HEK293 (cell line): ENCODE data around the gene PIGR.
A peak's percentile ranks its signal among the peaks of the same experiment; 100 is the strongest.

ENCODE experiments used
- CTCF ChIA-PET: fragments of 350-600 bp; formaldehyde crosslinking; extraction: SDS; loops from one replicate; lab custom pipeline; 2021; ENCODE audit warnings: antibody characterized with exemption; lab: Yijun Ruan, JAX
- POLR2A ChIA-PET: fragments of 300-600 bp; formaldehyde crosslinking; extraction: SDS; loops from one replicate; lab custom pipeline; 2020; ENCODE audit warnings: antibody characterized with exemption, inconsistent platforms; lab: Yijun Ruan, JAX
- H3K27ac ChIP-seq: fragments of 200-500 bp; sonication (Bioruptor generic); 2 replicates; pipeline ENCODE4 v1.5.1; 2014; ENCODE audit warnings: low read depth, low read length, control low read depth, inconsistent platforms; ENCODE audit errors: extremely low read depth
- H3K36me3 ChIP-seq, 2 experiments: fragments of 200-500 bp in 1 of 2; sonication (Bioruptor generic) in 1 of 2; 1 replicate in 1 of 2; 2 replicates in 1 of 2; pipeline ENCODE4 v1.5.1; 2014 to 2017; ENCODE audit warnings: inconsistent platforms in 2 of 2, low read length in 2 of 2; ENCODE audit not compliant: control insufficient read depth in 2 of 2, insufficient read depth in 1 of 2
- H3K4me1 ChIP-seq: fragments of 200-500 bp; sonication (Bioruptor generic); 2 replicates; pipeline ENCODE4 v1.5.1; 2014; ENCODE audit warnings: mild to moderate bottlenecking, low read length, inconsistent platforms; ENCODE audit not compliant: control insufficient read depth, insufficient read depth
- H3K4me3 ChIP-seq: 2 replicates; pipeline ENCODE4 v1.5.1; 2011; ENCODE audit warnings: low read depth, mild to moderate bottlenecking, control low read depth, low read length, moderate library complexity
- H3K9me3 ChIP-seq: fragments of 200-500 bp; sonication (Bioruptor generic); 2 replicates; pipeline ENCODE4 v1.5.1; 2014; ENCODE audit warnings: low read depth, low read length, inconsistent platforms; ENCODE audit not compliant: control insufficient read depth, insufficient read depth
- EGR2 ChIP-seq: fragments of 450-650 bp; formaldehyde crosslinking; IDR thresholded peaks from 2 replicates; pipeline ENCODE4 v1.5.1; 2016; ENCODE audit warnings: low read depth, missing biosample characterization, missing genetic modification characterization
- ELK4 ChIP-seq: IDR thresholded peaks from 2 replicates; pipeline ENCODE4 v1.6.1; 2011; ENCODE audit warnings: mild to moderate bottlenecking, low read depth, low read length, borderline replicate concordance
- FEZF1 ChIP-seq: fragments of 450-650 bp; formaldehyde crosslinking; IDR thresholded peaks from 2 replicates; pipeline ENCODE4 v1.5.1; 2016; ENCODE audit warnings: missing biosample characterization, missing genetic modification characterization
- GLI2 ChIP-seq: fragments of 450-650 bp; formaldehyde crosslinking; IDR thresholded peaks from 2 replicates; pipeline ENCODE4; 2017; ENCODE audit warnings: missing biosample characterization, missing genetic modification characterization, low read depth, borderline replicate concordance
- HOXD13 ChIP-seq: sonication (generic); formaldehyde crosslinking; IDR thresholded peaks from 2 replicates; pipeline ENCODE4 v1.8.0; 2022; ENCODE audit warnings: missing genetic modification reagents, borderline replicate concordance
- KLF8 ChIP-seq: fragments of 450-650 bp; formaldehyde crosslinking; IDR thresholded peaks from 2 replicates; pipeline ENCODE4 v1.5.1; 2016; ENCODE audit warnings: missing biosample characterization, missing genetic modification characterization
- MYNN ChIP-seq: fragments of 450-650 bp; formaldehyde crosslinking; IDR thresholded peaks from 2 replicates; pipeline ENCODE4 v1.5.1; 2016; ENCODE audit warnings: missing biosample characterization, missing genetic modification characterization, borderline replicate concordance
- OSR2 ChIP-seq: fragments of 450-650 bp; formaldehyde crosslinking; IDR thresholded peaks from 2 replicates; pipeline ENCODE4 v1.5.1; 2016; ENCODE audit warnings: missing biosample characterization, missing genetic modification characterization
- PRDM6 ChIP-seq: fragments of 450-650 bp; formaldehyde crosslinking; IDR thresholded peaks from 2 replicates; pipeline ENCODE4 v1.5.1; 2017; ENCODE audit warnings: missing biosample characterization, missing genetic modification characterization
- SP3 ChIP-seq: fragments of 450-650 bp; formaldehyde crosslinking; IDR thresholded peaks from 2 replicates; pipeline ENCODE4 v1.5.1; 2016; ENCODE audit warnings: missing biosample characterization, missing genetic modification characterization
- TRIM28 ChIP-seq: IDR thresholded peaks from 2 replicates; pipeline ENCODE4 v1.6.1; 2011; ENCODE audit warnings: low read length, control low read depth, borderline replicate concordance
- TSHZ1 ChIP-seq: fragments of 450-650 bp; formaldehyde crosslinking; IDR thresholded peaks from 2 replicates; pipeline ENCODE4 v1.5.1; 2016; ENCODE audit warnings: missing biosample characterization, missing genetic modification characterization, borderline replicate concordance
- WT1 ChIP-seq: fragments of 450-650 bp; formaldehyde crosslinking; IDR thresholded peaks from 2 replicates; pipeline ENCODE4 v1.5.1; 2016; ENCODE audit warnings: missing biosample characterization, missing genetic modification characterization
- ZFHX2 ChIP-seq: fragments of 450-650 bp; formaldehyde crosslinking; conservative IDR thresholded peaks from 2 replicates; pipeline ENCODE4 v1.5.1; 2016; ENCODE audit warnings: missing biosample characterization, missing genetic modification characterization
- ZNF19 ChIP-seq: fragments of 450-650 bp; formaldehyde crosslinking; IDR thresholded peaks from 2 replicates; pipeline ENCODE4; 2016; ENCODE audit warnings: missing biosample characterization, missing genetic modification characterization, low read depth
- ZNF354C ChIP-seq: fragments of 450-650 bp; formaldehyde crosslinking; IDR thresholded peaks from 2 replicates; pipeline ENCODE4 v1.5.1; 2016; ENCODE audit warnings: missing biosample characterization, missing genetic modification characterization, low read depth, borderline replicate concordance
- ZNF366 ChIP-seq: fragments of 450-650 bp; formaldehyde crosslinking; conservative IDR thresholded peaks from 2 replicates; pipeline ENCODE4 v1.5.1; 2016; ENCODE audit warnings: missing biosample characterization, missing genetic modification characterization
- ZNF423 ChIP-seq: fragments of 450-650 bp; formaldehyde crosslinking; IDR thresholded peaks from 2 replicates; pipeline ENCODE4 v1.5.1; 2016; ENCODE audit warnings: missing biosample characterization, missing genetic modification characterization
- ZNF558 ChIP-seq: fragments of 450-650 bp; formaldehyde crosslinking; IDR thresholded peaks from 2 replicates; pipeline ENCODE4 v1.5.1; 2016; ENCODE audit warnings: missing biosample characterization, missing genetic modification characterization
- ZNF585B ChIP-seq: fragments of 450-650 bp; formaldehyde crosslinking; IDR thresholded peaks from 2 replicates; pipeline ENCODE4 v1.5.1; 2016; ENCODE audit warnings: missing biosample characterization, missing genetic modification characterization
- ZNF776 ChIP-seq: fragments of 450-650 bp; formaldehyde crosslinking; IDR thresholded peaks from 2 replicates; pipeline ENCODE4 v1.5.0; 2017; ENCODE audit warnings: missing biosample characterization, missing genetic modification characterization, borderline replicate concordance
- ZSCAN23 ChIP-seq: fragments of 450-650 bp; formaldehyde crosslinking; IDR thresholded peaks from 2 replicates; pipeline ENCODE4 v1.5.1; 2016; ENCODE audit warnings: missing biosample characterization, missing genetic modification characterization

The PIGR gene

GRCh38 chr1:206896261-206896660, 50.0 kb downstream of the PIGR start:
- Histone ChIP-seq H3K27ac (no peak overlapping the region), H3K4me3 (no peak overlapping the region), H3K4me1 (no peaks in the 10 kb centered on the region; the same call in 1 of the 2 replicates), H3K9me3 (no peaks in the 10 kb centered on the region), H3K36me3 (no peaks in the 10 kb centered on the region)
- ChIA-PET CTCF (interaction anchor here (0.6 to 3.2 kb wide), 6 partner anchors 9 to 777 kb away, joined by 3 to 17 read pairs (median 3); no protein-coding TSS in a partner anchor), POLR2A (no interaction called here)
- 0 out of 2 replicates have a peak, but pooled peaks have one; percentile 3 for TF ChIP-seq TRIM28
- no peak for TF ChIP-seq GLI2 (tag by site-specific recombination)
- no peak for TF ChIP-seq ZNF776 (tag by site-specific recombination)
- TF ChIP-seq OSR2, result no peak

GRCh38 chr1:206895837-206896242, 50.4 kb downstream of the PIGR start:
- 0 out of 2 replicates have a peak, but pooled peaks have one; percentile 61 for TF ChIP-seq WT1
- 0 out of 2 replicates have a peak, but pooled peaks have one; percentile 33 for TF ChIP-seq TRIM28
- no peak for TF ChIP-seq ZNF366 (tag by site-specific recombination)
- POLR2A ChIA-PET, result no interaction called here
- Histone ChIP-seq H3K4me1 (no peaks in the 10 kb centered on the region; the same call in 1 of the 2 replicates), H3K36me3 (no peaks in the 10 kb centered on the region), H3K4me3 (no peak overlapping the region), H3K9me3 (no peaks in the 10 kb centered on the region), H3K27ac (no peak overlapping the region)
- CTCF ChIA-PET, result interaction anchor here (0.6 to 3.2 kb wide), 6 partner anchors 10 to 160 kb away, joined by 3 to 17 read pairs (median 5); partner anchors contain the start of gene IL20

- ChIA-PET POLR2A (no interaction called here), CTCF (interaction anchor here (0.6 to 3.2 kb wide), 6 partner anchors 10 to 160 kb away, joined by 3 to 17 read pairs (median 4); partner anchors contain the start of gene IL20)
- no peak overlapping the region for H3K27ac ChIP-seq
- no peak for TF ChIP-seq MYNN (tag by site-specific recombination)
- peak; percentile 31; the same call in 1 of the 2 replicates for TF ChIP-seq ZFHX2 (tag by site-specific recombination)
- peak; percentile 44; the same call in 1 of the 2 replicates for TF ChIP-seq EGR2 (tag by site-specific recombination)
- no peaks in the 10 kb centered on the region; the same call in 1 of the 2 replicates for H3K4me1 ChIP-seq
- H3K4me3 ChIP-seq, result no peak overlapping the region
- H3K9me3 ChIP-seq, result no peaks in the 10 kb centered on the region
- H3K36me3 ChIP-seq, result no peaks in the 10 kb centered on the region
Measured at GRCh38 chr1:206895325-206895724, 50.9 kb downstream of the PIGR start.

- Histone ChIP-seq H3K27ac (no peak overlapping the region), H3K4me1 (no peaks in the 10 kb centered on the region; the same call in 1 of the 2 replicates), H3K36me3 (no peaks in the 10 kb centered on the region), H3K9me3 (no peaks in the 10 kb centered on the region), H3K4me3 (no peak overlapping the region)
- CTCF ChIA-PET, result interaction anchor here (0.9 to 1.7 kb wide), 4 partner anchors 16 to 28 kb away, joined by 3 to 5 read pairs (median 4); partner anchors contain the start of gene IL20
- POLR2A ChIA-PET, result interaction anchor here (1.0 kb wide), 1 partner anchor 16 kb away, joined by 3 read pairs; no protein-coding TSS in a partner anchor
- TF ChIP-seq TSHZ1 (no peak), ZNF19 (tag by site-specific recombination) (no peak), FEZF1 (tag by site-specific recombination) (peak; percentile 34; the same call in 1 of the 2 replicates), ZNF423 (tag by site-specific recombination) (no peak), SP3 (no peak), ZSCAN23 (no peak), PRDM6 (peak; percentile 91), HOXD13 (CRISPR knock-in tag) (no peak), ZNF354C (tag by site-specific recombination) (no peak), ZNF558 (no peak), KLF8 (no peak), ZNF585B (tag by site-specific recombination) (no peak), ELK4 (no peak)
Measured at GRCh38 chr1:206893380-206893779, 52.9 kb downstream of the PIGR start.
